H9 (cell line): ENCODE data around the gene SPRR3. TPM values are rescaled to one million over a fixed set of nuclear protein-coding genes. Genes with fewer than 3 reads are reported as not detected.

Source experiments
- DNase-seq: peaks from one replicate; pipeline ENCODE4 v3.0.0-alpha.2; 2017
- H2AFZ ChIP-seq: one replicate; pipeline ENCODE4 v1.6.1; 2013; ENCODE audit warnings: mild to moderate bottlenecking, low read length, control low read depth, moderate library complexity
- H2AK5ac ChIP-seq: 2 replicates; pipeline ENCODE4 v1.6.1; 2013; ENCODE audit warnings: low read length, control low read depth, mixed read lengths; ENCODE audit not compliant: insufficient read length
- H2BK120ac ChIP-seq: one replicate; pipeline ENCODE4 v1.6.1; 2013; ENCODE audit warnings: low read depth, mild to moderate bottlenecking, low read length, control low read depth, inconsistent platforms; ENCODE audit not compliant: poor library complexity, severe bottlenecking
- H2BK12ac ChIP-seq: 2 replicates; pipeline ENCODE4 v1.6.1; 2013; ENCODE audit warnings: low read length, control low read depth, mixed read lengths, low read depth; ENCODE audit not compliant: insufficient read length
- H2BK15ac ChIP-seq: 2 replicates; pipeline ENCODE4 v1.6.1; 2013; ENCODE audit warnings: low read depth, low read length, control low read depth
- H2BK20ac ChIP-seq: one replicate; pipeline ENCODE4 v1.6.1; 2013; ENCODE audit warnings: low read depth, mild to moderate bottlenecking, low read length, control low read depth, inconsistent platforms; ENCODE audit not compliant: poor library complexity, severe bottlenecking
- H2BK5ac ChIP-seq: 2 replicates; pipeline ENCODE4 v1.6.1; 2013; ENCODE audit warnings: low read length, control low read depth, mixed read lengths; ENCODE audit not compliant: insufficient read length
- H3K14ac ChIP-seq: 2 replicates; pipeline ENCODE4 v1.6.1; 2013; ENCODE audit warnings: low read length, control low read depth; ENCODE audit not compliant: insufficient read depth
- H3K18ac ChIP-seq: 2 replicates; pipeline ENCODE4 v1.6.1; 2013; ENCODE audit warnings: low read depth, mild to moderate bottlenecking, mixed read lengths, low read length, control low read depth; ENCODE audit not compliant: insufficient read length
- H3K23ac ChIP-seq: 2 replicates; pipeline ENCODE4 v1.6.1; 2013; ENCODE audit warnings: low read length, control low read depth, mixed read lengths, low read depth; ENCODE audit not compliant: insufficient read length
- H3K23me2 ChIP-seq: 2 replicates; pipeline ENCODE4 v1.6.1; 2013; ENCODE audit warnings: low read depth, mild to moderate bottlenecking, mixed read lengths, low read length, control low read depth; ENCODE audit not compliant: insufficient read length, poor library complexity, severe bottlenecking
- H3K27ac ChIP-seq: 2 replicates; pipeline ENCODE4 v1.5.1; 2013; ENCODE audit warnings: low read length, control low read depth, mixed read lengths, low read depth; ENCODE audit not compliant: insufficient read length
- H3K27me3 ChIP-seq: 2 replicates; pipeline ENCODE4 v1.6.1; 2013; ENCODE audit warnings: low read length, control low read depth, inconsistent platforms; ENCODE audit not compliant: insufficient read depth
- H3K4ac ChIP-seq: 2 replicates; pipeline ENCODE4 v1.6.1; 2013; ENCODE audit warnings: low read depth, mild to moderate bottlenecking, control low read depth, inconsistent platforms, low read length, moderate library complexity
- H3K4me1 ChIP-seq: 2 replicates; pipeline ENCODE4 v1.6.1; 2013; ENCODE audit warnings: low read length, control low read depth, inconsistent platforms; ENCODE audit not compliant: insufficient read depth
- H3K4me2 ChIP-seq: 2 replicates; pipeline ENCODE4 v1.6.1; 2013; ENCODE audit warnings: low read length, control low read depth, mixed read lengths; ENCODE audit not compliant: insufficient read length, insufficient read depth
- H3K56ac ChIP-seq: 2 replicates; pipeline ENCODE4 v1.6.1; 2013; ENCODE audit warnings: low read depth, mild to moderate bottlenecking, mixed read lengths, low read length, control low read depth; ENCODE audit not compliant: insufficient read length
- H3K79me1 ChIP-seq: 2 replicates; pipeline ENCODE4 v1.6.1; 2013; ENCODE audit warnings: low read depth, mild to moderate bottlenecking, moderate library complexity, low read length, control low read depth, inconsistent platforms; ENCODE audit not compliant: insufficient read depth, poor library complexity, severe bottlenecking
- H3K79me2 ChIP-seq: 2 replicates; pipeline ENCODE4 v1.6.1; 2013; ENCODE audit warnings: low read length, control low read depth, inconsistent platforms; ENCODE audit not compliant: insufficient read depth
- H3K9ac ChIP-seq: 2 replicates; pipeline ENCODE4 v1.6.1; 2013; ENCODE audit warnings: low read length, control low read depth, mixed read lengths; ENCODE audit not compliant: insufficient read length; ENCODE audit errors: extremely low read depth
- H3K9me3 ChIP-seq: one replicate; pipeline ENCODE4 v1.6.1; 2013; ENCODE audit warnings: low read depth, low read length, inconsistent platforms; ENCODE audit not compliant: control insufficient read depth
- H3T11ph ChIP-seq: one replicate; pipeline ENCODE4 v1.6.1; 2013; ENCODE audit warnings: mild to moderate bottlenecking, low read length, control low read depth, inconsistent platforms
- H4K20me1 ChIP-seq: one replicate; pipeline ENCODE4 v1.6.1; 2013; ENCODE audit not compliant: control insufficient read depth, insufficient read length, insufficient read depth
- H4K5ac ChIP-seq: 2 replicates; pipeline ENCODE4 v1.6.1; 2013; ENCODE audit warnings: low read depth, mild to moderate bottlenecking, mixed read lengths, low read length, control low read depth; ENCODE audit not compliant: insufficient read length
- H4K8ac ChIP-seq: replicated peaks from 2 replicates; pipeline ENCODE4 v1.6.1; 2013; ENCODE audit warnings: low read length, control low read depth, mixed read lengths, low read depth; ENCODE audit not compliant: insufficient read length
- H4K91ac ChIP-seq: 2 replicates; pipeline ENCODE4 v1.6.1; 2013; ENCODE audit warnings: low read depth, mild to moderate bottlenecking, moderate library complexity, mixed read lengths, low read length, control low read depth; ENCODE audit not compliant: insufficient read length
- H3K27ac Mint-ChIP-seq, 3 experiments: 2 replicates in 2 of 3; 3 replicates in 1 of 3; pipeline ENCODE4 v1.8.0; 2020 to 2021; ENCODE audit warnings: mixed read lengths in 3 of 3, mild to moderate bottlenecking in 1 of 3, moderate library complexity in 1 of 3
- H3K27me3 Mint-ChIP-seq: 2 replicates; pipeline ENCODE4 v1.8.0; 2021; ENCODE audit warnings: low read depth, mild to moderate bottlenecking, moderate library complexity, mixed read lengths
- H3K36me3 Mint-ChIP-seq, 3 experiments: 2 replicates in 2 of 3; 3 replicates in 1 of 3; pipeline ENCODE4 v1.8.0; 2020 to 2021; ENCODE audit warnings: low read depth in 3 of 3, mixed read lengths in 3 of 3; ENCODE audit not compliant: insufficient read depth in 1 of 3
- H3K4me1 Mint-ChIP-seq, 2 experiments: 2 replicates each; pipeline ENCODE4 v1.8.0; 2020; ENCODE audit warnings: mixed read lengths in 2 of 2
- H3K4me3 Mint-ChIP-seq, 2 experiments: 2 replicates in 1 of 2; 3 replicates in 1 of 2; pipeline ENCODE4 v1.8.0; 2020 to 2021; ENCODE audit warnings: mild to moderate bottlenecking in 2 of 2, mixed read lengths in 2 of 2, moderate library complexity in 1 of 2
- H3K9me3 Mint-ChIP-seq, 2 experiments: 2 replicates in 1 of 2; 3 replicates in 1 of 2; pipeline ENCODE4 v1.8.0; 2020; ENCODE audit warnings: mild to moderate bottlenecking in 2 of 2, mixed read lengths in 2 of 2, moderate library complexity in 1 of 2
- CTCF ChIP-seq: fragments of 200-600 bp; sonication (generic); conservative IDR thresholded peaks from 3 replicates; pipeline ENCODE4 v1.8.0; 2021; ENCODE audit warnings: antibody characterized with exemption, mild to moderate bottlenecking
- WGBS: extraction: QIAGEN DNeasy Blood & Tissue Kit; methylation state at CpG from one replicate; pipeline ENCODE4 v1.1.7; 2013; ENCODE audit warnings: missing lambda C conversion rate, low lambda C conversion rate, mixed read lengths; ENCODE audit not compliant: insufficient read length; ENCODE audit errors: extremely low coverage; 5-methylcytosine and 5-hydroxymethylcytosine counted together
- total RNA-seq: library from RNA; stranded (reverse); gene quantifications from 2 replicates; pipeline ENCODE4 v1.2.1, GENCODE V29; 2021

SPRR3 gene
- total RNA-seq, 1 experiment from 2014 or later: not detected

GRCh38 chr1:152962876-152963415, 38.6 kb upstream of the SPRR3 start:
- Histone ChIP-seq H3K23ac (no peak overlapping the region), H2BK15ac (no peak overlapping the region), H3K79me2 (no peaks in the 10 kb centered on the region), H3K9me3 (no peaks in the 10 kb centered on the region), H3K18ac (no peak overlapping the region), H4K20me1 (no peaks in the 10 kb centered on the region), H2AFZ (no peak overlapping the region), H3K27me3 (no peaks in the 10 kb centered on the region), H2AK5ac (no peak overlapping the region), H2BK120ac (no peak overlapping the region), H3K27ac (no peak overlapping the region), H4K5ac (no peak overlapping the region), H3K79me1 (no peaks in the 10 kb centered on the region), H3K9ac (no peak overlapping the region), H3K4ac (no peak overlapping the region), H3K4me2 (no peak overlapping the region), H3K56ac (no peak overlapping the region), H3K23me2 (no peaks in the 10 kb centered on the region), H2BK12ac (no peak overlapping the region), H3K14ac (no peak overlapping the region), H2BK20ac (no peak overlapping the region), H3T11ph (no peak overlapping the region), H4K8ac (no peak overlapping the region), H2BK5ac (no peak overlapping the region), H4K91ac (no peak overlapping the region), H3K4me1 (no peaks in the 10 kb centered on the region)
- Mint-ChIP-seq H3K4me3 (no peak overlapping the region), H3K4me1 (no peaks in the 10 kb centered on the region), H3K27me3 (no peaks in the 10 kb centered on the region; the same call in none of the 2 replicates), H3K36me3 (no peaks in the 10 kb centered on the region), H3K9me3 (peaks cover 0 to 19% of the 10 kb centered on the region in 2 experiments; a peak in 4 of 5 replicates), H3K27ac (no peak overlapping the region)
- no peak for TF ChIP-seq CTCF
- no peak for DNase-seq
- WGBS: no CpG with 5 or more reads among the region's 2 CpGs
